Mesothelial cell of epicardium (in vitro differentiated cells): ENCODE results near the gene EMC9. TPM values are rescaled to one million over a fixed set of nuclear protein-coding genes. Genes with fewer than 3 reads are reported as not detected.

Experiments used
- DNase-seq, 2 experiments: peaks; one replicate each; pipeline ENCODE4 v3.0.0; 2021; ENCODE audit warnings: low spot score in 2 of 2; ENCODE audit not compliant: unreplicated experiment in 2 of 2
- H3K27ac Mint-ChIP-seq: 2 replicates; pipeline ENCODE4 v1.8.0; 2021; ENCODE audit warnings: mixed read lengths
- H3K27me3 Mint-ChIP-seq: 2 replicates; pipeline ENCODE4 v1.8.0; 2021; ENCODE audit warnings: low read depth, mixed read lengths
- H3K36me3 Mint-ChIP-seq: 2 replicates; pipeline ENCODE4 v1.8.0; 2021; ENCODE audit warnings: mixed read lengths
- H3K4me1 Mint-ChIP-seq: 2 replicates; pipeline ENCODE4 v1.8.0; 2021; ENCODE audit warnings: mixed read lengths
- H3K4me3 Mint-ChIP-seq: 2 replicates; pipeline ENCODE4 v1.8.0; 2021; ENCODE audit warnings: mild to moderate bottlenecking, moderate library complexity, mixed read lengths
- H3K9me3 Mint-ChIP-seq: 2 replicates; pipeline ENCODE4 v1.8.0; 2021; ENCODE audit warnings: mixed read lengths
- total RNA-seq: library from RNA; stranded (reverse); gene quantifications from 3 replicates; pipeline ENCODE4 v1.2.1, GENCODE V29; 2021
- TF ChIP-seq, protein P1 (sequence below): fragments of 200-600 bp; sonication (generic); IDR thresholded peaks from one replicate; pipeline ENCODE4 v1.5.0; 2021; ENCODE audit warnings: antibody characterized with exemption; ENCODE audit not compliant: unreplicated experiment

Gene EMC9
- total RNA-seq, 1 donor from 2014 or later, result 21.3 TPM

DNA sequence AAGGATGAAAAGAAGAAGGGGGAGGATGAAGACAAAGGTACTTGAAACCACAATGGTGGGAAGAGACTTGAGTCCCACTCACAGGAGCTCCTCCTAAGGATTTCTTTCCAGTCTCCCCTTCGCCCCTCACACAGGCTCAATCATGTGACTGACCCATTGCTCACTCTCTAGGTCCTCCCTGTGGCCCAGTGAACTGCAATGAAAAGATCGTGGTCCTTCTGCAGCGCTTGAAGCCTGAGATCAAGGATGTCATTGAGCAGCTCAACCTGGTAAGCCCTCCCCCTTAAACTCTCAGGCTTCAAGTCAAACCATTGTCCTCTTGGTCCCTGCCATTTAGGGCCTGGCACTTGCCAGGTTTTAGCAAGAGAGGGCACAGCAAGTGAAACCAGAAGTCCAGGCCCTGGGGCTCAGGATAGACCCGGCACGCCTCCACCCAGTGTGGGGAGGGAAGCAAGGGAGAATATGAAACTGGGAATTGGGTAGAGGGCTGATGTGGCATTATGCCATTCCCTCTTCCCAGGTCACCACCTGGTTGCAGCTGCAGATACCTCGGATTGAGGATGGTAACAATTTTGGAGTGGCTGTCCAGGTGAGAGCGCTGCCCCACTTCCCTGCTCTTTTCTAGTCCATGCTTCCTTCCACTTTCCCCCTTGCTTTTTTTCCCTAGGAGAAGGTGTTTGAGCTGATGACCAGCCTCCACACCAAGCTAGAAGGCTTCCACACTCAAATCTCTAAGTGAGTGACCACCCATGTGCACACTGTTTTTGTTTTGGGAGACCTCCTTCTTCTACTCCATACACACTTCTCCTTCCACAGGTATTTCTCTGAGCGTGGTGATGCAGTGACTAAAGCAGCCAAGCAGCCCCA, 3.6 kb downstream of the EMC9 start:
- no peaks in the 10 kb centered on the region for H3K27me3 Mint-ChIP-seq
- peak overlapping the region; percentile 93 for H3K4me3 Mint-ChIP-seq
- TF ChIP-seq, protein P1, sequence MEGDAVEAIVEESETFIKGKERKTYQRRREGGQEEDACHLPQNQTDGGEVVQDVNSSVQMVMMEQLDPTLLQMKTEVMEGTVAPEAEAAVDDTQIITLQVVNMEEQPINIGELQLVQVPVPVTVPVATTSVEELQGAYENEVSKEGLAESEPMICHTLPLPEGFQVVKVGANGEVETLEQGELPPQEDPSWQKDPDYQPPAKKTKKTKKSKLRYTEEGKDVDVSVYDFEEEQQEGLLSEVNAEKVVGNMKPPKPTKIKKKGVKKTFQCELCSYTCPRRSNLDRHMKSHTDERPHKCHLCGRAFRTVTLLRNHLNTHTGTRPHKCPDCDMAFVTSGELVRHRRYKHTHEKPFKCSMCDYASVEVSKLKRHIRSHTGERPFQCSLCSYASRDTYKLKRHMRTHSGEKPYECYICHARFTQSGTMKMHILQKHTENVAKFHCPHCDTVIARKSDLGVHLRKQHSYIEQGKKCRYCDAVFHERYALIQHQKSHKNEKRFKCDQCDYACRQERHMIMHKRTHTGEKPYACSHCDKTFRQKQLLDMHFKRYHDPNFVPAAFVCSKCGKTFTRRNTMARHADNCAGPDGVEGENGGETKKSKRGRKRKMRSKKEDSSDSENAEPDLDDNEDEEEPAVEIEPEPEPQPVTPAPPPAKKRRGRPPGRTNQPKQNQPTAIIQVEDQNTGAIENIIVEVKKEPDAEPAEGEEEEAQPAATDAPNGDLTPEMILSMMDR, result no peak
- DNase-seq, result no peak
- H3K36me3 Mint-ChIP-seq, result peaks cover 7% of the 10 kb centered on the region
- no peaks in the 10 kb centered on the region for H3K9me3 Mint-ChIP-seq
- H3K27ac Mint-ChIP-seq, result peak overlapping the region; percentile 88
- peaks cover 42% of the 10 kb centered on the region for H3K4me1 Mint-ChIP-seq

DNA sequence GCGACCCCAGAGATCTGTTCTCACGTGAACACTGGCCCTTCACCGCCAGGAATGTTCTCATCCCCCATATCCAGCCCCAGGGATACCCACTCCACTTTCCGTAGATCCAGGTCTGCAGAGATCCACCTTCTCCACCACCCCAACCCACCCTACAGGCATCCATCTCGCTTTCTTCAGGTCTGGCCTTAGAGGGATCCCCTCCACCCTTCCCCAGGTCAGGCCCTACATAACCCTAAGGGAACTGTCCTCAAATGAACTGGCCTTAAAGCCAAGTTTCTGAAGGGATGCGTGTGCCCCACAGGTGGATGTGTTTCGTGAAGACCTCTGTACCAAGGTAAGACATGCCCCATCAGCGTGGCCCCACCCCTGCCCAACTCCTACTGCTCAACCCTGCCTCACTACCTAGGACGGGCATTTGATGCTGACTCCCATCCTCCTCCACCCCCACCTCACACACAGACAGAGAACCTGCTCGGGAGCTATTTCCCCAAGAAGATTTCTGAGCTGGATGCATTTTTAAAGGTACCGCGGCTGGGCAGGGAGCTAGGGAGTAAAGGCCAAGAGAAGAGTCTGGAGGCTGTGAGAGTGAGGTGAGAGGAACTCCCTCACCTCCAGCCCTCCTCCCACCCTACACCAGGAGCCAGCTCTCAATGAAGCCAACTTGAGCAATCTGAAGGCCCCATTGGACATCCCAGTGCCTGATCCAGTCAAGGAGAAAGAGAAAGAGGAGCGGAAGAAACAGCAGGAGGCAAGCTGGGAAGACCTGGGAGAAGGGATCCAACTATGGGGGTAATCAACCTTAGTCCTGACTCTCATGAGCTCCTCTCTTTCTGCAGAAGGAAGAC, 4.5 kb downstream of the EMC9 start:
- peak overlapping the region; percentile 76 for H3K4me3 Mint-ChIP-seq
- TF ChIP-seq, protein P1, result no peak
- H3K27ac Mint-ChIP-seq, result peak overlapping the region; percentile 88

DNA sequence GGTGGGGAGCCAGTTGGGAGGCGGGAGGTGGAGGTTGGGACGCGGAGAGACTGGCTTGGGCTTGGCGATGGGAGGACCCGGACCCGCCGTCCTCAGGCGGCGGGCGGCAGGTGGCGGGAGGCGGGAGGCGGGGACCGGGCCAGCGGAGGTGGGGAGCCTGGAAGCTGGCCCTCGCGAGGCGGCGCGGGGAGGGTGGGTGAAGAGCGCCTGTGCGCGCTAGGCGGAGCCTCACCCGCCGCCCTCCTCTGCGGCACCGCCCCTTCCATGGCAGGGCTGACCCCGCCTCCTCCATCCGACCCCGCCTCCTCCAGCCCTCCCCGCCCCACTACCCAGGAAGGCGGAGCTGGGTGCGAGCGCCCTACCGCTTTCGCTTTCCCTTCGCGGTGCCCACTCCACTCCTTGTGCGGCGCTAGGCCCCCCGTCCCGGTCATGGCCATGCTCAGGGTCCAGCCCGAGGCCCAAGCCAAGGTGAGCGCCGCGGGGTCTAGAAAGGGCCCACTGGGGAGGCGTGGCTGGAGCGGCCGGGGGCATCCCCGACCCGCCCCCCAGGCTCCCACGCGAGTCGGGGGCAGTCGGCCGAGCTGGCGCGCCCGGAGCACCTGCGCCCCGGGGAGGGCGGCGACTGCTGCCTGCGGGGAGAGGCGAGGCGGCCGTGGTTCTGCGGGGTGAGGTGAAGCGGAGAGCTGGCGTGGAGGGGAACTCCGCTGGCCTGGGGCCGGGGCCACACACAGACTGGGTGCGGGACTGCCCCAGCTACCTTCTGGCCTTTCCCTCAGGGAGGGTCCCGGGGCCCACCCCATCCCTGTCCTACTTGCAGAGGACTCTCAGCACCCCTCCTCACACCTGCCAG, 5.3 kb downstream of the EMC9 start, which contains the start of gene PSME1:
Gene PSME1, plus strand, starts transcription at position 361 of the 850 bp plus-strand sequence. Its CDS starts 69 bp downstream, at position 430.
- Mint-ChIP-seq H3K4me1 (peaks cover 32% of the 10 kb centered on the region), H3K9me3 (no peaks in the 10 kb centered on the region)

More for the DNA sequence above, 4.5 kb downstream of the EMC9 start:
- Mint-ChIP-seq H3K4me1 (peaks cover 35% of the 10 kb centered on the region), H3K9me3 (no peaks in the 10 kb centered on the region), H3K27me3 (no peaks in the 10 kb centered on the region), H3K36me3 (peaks cover 7% of the 10 kb centered on the region)
- DNase-seq, result no peak

DNA sequence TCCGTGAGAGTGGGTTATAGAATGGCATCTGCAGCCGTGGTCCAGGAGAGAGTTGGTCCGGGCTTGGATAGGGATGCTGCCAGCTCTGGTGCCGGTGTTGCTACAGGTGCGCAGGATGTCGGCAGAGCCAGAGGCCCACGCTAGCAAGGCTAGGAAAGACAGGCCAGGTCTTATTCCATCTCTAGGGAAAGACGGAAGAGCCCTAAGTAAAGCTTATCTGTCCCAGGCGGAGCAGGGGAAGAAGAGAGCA, 5.9 kb downstream of the EMC9 start:
- Mint-ChIP-seq H3K27ac (peak overlapping the region; percentile 92), H3K9me3 (no peaks in the 10 kb centered on the region), H3K36me3 (peaks cover 7% of the 10 kb centered on the region), H3K4me3 (peak overlapping the region; percentile 83), H3K27me3 (no peaks in the 10 kb centered on the region), H3K4me1 (peaks cover 32% of the 10 kb centered on the region)
- no peak for DNase-seq
- TF ChIP-seq, protein P1, result no peak

More for the DNA sequence above, 5.3 kb downstream of the EMC9 start, which contains the start of gene PSME1:
- Mint-ChIP-seq H3K4me3 (peak within 1 kb of the TSS; percentile 83), H3K27ac (peak within 1 kb of the TSS; percentile 92), H3K36me3 (peaks cover 7% of the 10 kb centered on the region), H3K27me3 (no peaks in the 10 kb centered on the region)
- DNase-seq, result peak; percentile 88 to 96
- TF ChIP-seq, protein P1, result no peak

DNA sequence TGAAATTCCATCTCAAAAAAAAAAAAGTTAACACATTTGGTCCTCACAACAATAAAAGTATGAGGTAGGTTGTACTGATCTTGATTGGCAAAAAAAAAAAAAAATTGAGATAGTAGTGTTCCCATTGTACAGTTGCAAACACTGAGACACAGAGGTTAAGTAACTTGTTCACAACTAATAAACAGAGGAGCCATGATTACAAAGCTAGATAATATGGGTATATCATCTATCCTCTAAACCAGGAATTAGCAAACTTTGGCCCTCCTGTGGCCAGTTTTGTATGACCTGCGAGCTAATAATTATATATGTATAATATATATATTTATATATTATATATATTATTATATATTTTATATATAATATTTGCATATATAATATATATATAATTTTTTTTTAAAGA, 7.7 kb downstream of the EMC9 start:
- TF ChIP-seq, protein P1, result no peak
- Mint-ChIP-seq H3K27ac (no peak overlapping the region), H3K27me3 (no peaks in the 10 kb centered on the region), H3K4me1 (peaks cover 21% of the 10 kb centered on the region), H3K4me3 (no peak overlapping the region), H3K36me3 (peaks cover 5% of the 10 kb centered on the region), H3K9me3 (no peaks in the 10 kb centered on the region)
- no peak for DNase-seq
